HepG2 (cell line): ENCODE data around the gene POLR3GL. TPM values are rescaled to one million over a fixed set of nuclear protein-coding genes. Genes with fewer than 3 reads are reported as not detected.
A peak's percentile ranks its signal among the peaks of the same experiment; 100 is the strongest.

ENCODE experiments used
- BCL6 ChIP-seq: IDR thresholded peaks from 2 replicates; pipeline ENCODE4 v1.6.1; 2016; ENCODE audit warnings: missing genetic modification reagents, missing compliant biosample characterization
- ETV5 ChIP-seq: IDR thresholded peaks from 2 replicates; pipeline ENCODE4 v1.6.1; 2018; ENCODE audit warnings: missing biosample characterization, missing genetic modification reagents, inconsistent platforms, borderline replicate concordance
- HDAC2 ChIP-seq: sonication (generic); formaldehyde crosslinking; IDR thresholded peaks from 2 replicates; pipeline ENCODE4 v1.4.0; 2020; ENCODE audit warnings: missing genetic modification reagents
- IRF2 ChIP-seq: IDR thresholded peaks from 2 replicates; pipeline ENCODE4 v1.6.1; 2018; ENCODE audit warnings: missing genetic modification reagents, missing compliant biosample characterization
- KMT2B ChIP-seq: IDR thresholded peaks from 2 replicates; pipeline ENCODE4 v1.6.1; 2016; ENCODE audit warnings: missing genetic modification reagents, missing compliant biosample characterization
- MIXL1 ChIP-seq: IDR thresholded peaks from 2 replicates; pipeline ENCODE4 v1.6.1; 2016
- NPAS2 ChIP-seq: sonication (generic); formaldehyde crosslinking; IDR thresholded peaks from 2 replicates; pipeline ENCODE4 v1.8.0; 2022; ENCODE audit warnings: mild to moderate bottlenecking, missing genetic modification reagents, borderline replicate concordance
- RFXANK ChIP-seq: IDR thresholded peaks from 2 replicates; pipeline ENCODE4 v1.6.1; 2016
- RNF2 ChIP-seq: fragments of 450-650 bp; conservative IDR thresholded peaks from 2 replicates; pipeline ENCODE4 v1.6.1; 2016; ENCODE audit warnings: low read depth
- TRIM24 ChIP-seq: sonication (generic); formaldehyde crosslinking; IDR thresholded peaks from 2 replicates; pipeline ENCODE4 v1.8.0; 2022; ENCODE audit warnings: mild to moderate bottlenecking, missing genetic modification reagents
- ZMAT3 ChIP-seq: sonication (generic); formaldehyde crosslinking; conservative IDR thresholded peaks from 2 replicates; pipeline ENCODE4 v1.7.0; 2021; ENCODE audit warnings: missing genetic modification reagents
- ZNF256 ChIP-seq: sonication (generic); formaldehyde crosslinking; conservative IDR thresholded peaks from 2 replicates; pipeline ENCODE4 v1.4.0; 2020; ENCODE audit warnings: missing genetic modification reagents
- ZNF557 ChIP-seq: sonication (generic); formaldehyde crosslinking; IDR thresholded peaks from 2 replicates; pipeline ENCODE4 v1.4.0; 2020; ENCODE audit warnings: missing genetic modification reagents
- ZNF629 ChIP-seq: sonication (generic); formaldehyde crosslinking; conservative IDR thresholded peaks from 2 replicates; pipeline ENCODE4 v1.5.0; 2020; ENCODE audit warnings: missing genetic modification reagents
- ZNF773 ChIP-seq: sonication (generic); formaldehyde crosslinking; IDR thresholded peaks from 2 replicates; pipeline ENCODE4 v1.4.0; 2020; ENCODE audit warnings: missing genetic modification reagents, borderline replicate concordance
- polyA plus RNA-seq, 8 experiments: library from polyadenylated mRNA; depleted of rRNA in 3 of 8; stranded (reverse) in 7 of 8; unstranded in 1 of 8; fragments of >200 nt; fragmentation: Illumina TruSeq in 4 of 8; extraction: Trizol in 4 of 8; gene quantifications; 2 replicates each; pipeline versions ENCODE4 v1.2.1 to v1.2.3, GENCODE V29; 2011 to 2016; ENCODE audit warnings: low read depth in 4 of 8, missing spikeins in 1 of 8, mixed read lengths in 1 of 8; ENCODE audit not compliant: insufficient read depth in 1 of 8
- total RNA-seq, 5 experiments: library from RNA; depleted of rRNA; stranded (reverse); fragments of >200 nt; fragmentation: Illumina TruSeq; extraction: Trizol; gene quantifications; 2 replicates each; pipeline ENCODE4 v1.2.3, GENCODE V29; 2016; ENCODE audit warnings: low read depth in 1 of 5
- TF ChIP-seq, protein P1 (sequence below), 2 experiments: fragments of 450-650 bp in 1 of 2; sonication (generic) in 1 of 2; formaldehyde crosslinking in 1 of 2; IDR thresholded peaks; 2 replicates each; pipeline versions ENCODE4 v1.6.1 to v1.8.0; 2016 to 2022; ENCODE audit warnings: antibody characterized with exemption in 1 of 2, mild to moderate bottlenecking in 1 of 2, missing genetic modification reagents in 1 of 2
- TF ChIP-seq, protein P2 (sequence below): sonication (generic); formaldehyde crosslinking; IDR thresholded peaks from 2 replicates; pipeline ENCODE4 v1.8.1; 2023; ENCODE audit warnings: mild to moderate bottlenecking, missing genetic modification reagents, borderline replicate concordance
- TF ChIP-seq, protein P3 (sequence below): sonication (generic); formaldehyde crosslinking; IDR thresholded peaks from 2 replicates; pipeline ENCODE4 v1.4.0; 2020; ENCODE audit warnings: mild to moderate bottlenecking, low read depth, missing genetic modification reagents

The POLR3GL gene
- total and polyA plus RNA-seq, 2 of the 13 experiments (the other 11 are each of a cell fraction or from before 2014, with no cell fraction given), result 11.5 to 12.4 TPM

DNA sequence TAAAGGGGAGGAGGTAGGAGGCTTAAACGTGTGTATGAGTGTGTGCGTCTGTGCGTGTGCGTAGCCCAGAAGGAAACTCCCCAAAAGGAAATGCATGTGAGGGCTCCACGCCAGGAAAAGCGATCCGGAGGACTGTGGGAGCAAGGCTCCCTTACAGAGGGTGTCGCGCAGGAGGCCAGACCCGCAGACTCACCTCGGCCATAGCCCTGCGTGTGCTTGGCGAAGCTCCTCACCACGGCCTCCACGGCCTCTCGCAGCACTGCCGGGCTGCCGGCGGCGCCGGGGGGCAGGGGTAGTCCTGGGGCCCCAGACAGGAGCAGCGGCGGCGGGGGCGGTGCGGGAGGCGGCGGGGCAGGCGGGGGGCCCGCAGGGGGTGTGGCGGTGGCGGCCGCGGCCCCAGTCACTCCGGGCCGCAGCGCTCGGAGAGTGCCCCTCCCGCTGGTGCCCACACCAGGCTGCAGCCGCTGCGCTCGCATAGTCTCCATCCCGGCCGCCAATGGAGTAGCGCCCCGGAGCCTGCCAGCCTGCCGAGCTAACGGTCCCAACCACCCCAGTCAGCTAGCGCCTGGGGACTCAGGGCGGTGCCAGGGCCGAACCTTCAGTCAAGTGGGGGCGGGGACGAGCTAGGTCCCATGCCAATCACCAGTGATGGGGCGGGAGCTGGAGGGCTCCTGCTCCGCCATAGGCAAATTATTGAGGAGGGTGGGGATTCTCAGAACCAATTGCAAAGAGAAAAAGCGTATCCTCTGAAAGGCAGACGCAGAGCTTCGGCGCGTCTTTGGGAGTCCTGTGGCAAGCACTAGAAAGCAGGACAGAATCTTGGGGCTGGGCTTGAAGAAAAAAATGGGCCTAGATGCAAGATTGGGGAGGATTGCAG, 6.8 kb upstream of the POLR3GL start, which contains the start of gene LIX1L (continued):
- TF ChIP-seq, protein P1, sequence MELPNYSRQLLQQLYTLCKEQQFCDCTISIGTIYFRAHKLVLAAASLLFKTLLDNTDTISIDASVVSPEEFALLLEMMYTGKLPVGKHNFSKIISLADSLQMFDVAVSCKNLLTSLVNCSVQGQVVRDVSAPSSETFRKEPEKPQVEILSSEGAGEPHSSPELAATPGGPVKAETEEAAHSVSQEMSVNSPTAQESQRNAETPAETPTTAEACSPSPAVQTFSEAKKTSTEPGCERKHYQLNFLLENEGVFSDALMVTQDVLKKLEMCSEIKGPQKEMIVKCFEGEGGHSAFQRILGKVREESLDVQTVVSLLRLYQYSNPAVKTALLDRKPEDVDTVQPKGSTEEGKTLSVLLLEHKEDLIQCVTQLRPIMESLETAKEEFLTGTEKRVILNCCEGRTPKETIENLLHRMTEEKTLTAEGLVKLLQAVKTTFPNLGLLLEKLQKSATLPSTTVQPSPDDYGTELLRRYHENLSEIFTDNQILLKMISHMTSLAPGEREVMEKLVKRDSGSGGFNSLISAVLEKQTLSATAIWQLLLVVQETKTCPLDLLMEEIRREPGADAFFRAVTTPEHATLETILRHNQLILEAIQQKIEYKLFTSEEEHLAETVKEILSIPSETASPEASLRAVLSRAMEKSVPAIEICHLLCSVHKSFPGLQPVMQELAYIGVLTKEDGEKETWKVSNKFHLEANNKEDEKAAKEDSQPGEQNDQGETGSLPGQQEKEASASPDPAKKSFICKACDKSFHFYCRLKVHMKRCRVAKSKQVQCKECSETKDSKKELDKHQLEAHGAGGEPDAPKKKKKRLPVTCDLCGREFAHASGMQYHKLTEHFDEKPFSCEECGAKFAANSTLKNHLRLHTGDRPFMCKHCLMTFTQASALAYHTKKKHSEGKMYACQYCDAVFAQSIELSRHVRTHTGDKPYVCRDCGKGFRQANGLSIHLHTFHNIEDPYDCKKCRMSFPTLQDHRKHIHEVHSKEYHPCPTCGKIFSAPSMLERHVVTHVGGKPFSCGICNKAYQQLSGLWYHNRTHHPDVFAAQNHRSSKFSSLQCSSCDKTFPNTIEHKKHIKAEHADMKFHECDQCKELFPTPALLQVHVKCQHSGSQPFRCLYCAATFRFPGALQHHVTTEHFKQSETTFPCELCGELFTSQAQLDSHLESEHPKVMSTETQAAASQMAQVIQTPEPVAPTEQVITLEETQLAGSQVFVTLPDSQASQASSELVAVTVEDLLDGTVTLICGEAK (IDR thresholded peaks at IDR 0.05), result no peak
- TF ChIP-seq, protein P1 (CRISPR knock-in tag; IDR thresholded peaks at IDR 0.05), result no peak
- TF ChIP-seq KMT2B (CRISPR knock-in tag), result peak; percentile 66; the same call in 1 of the 2 replicates
- TF ChIP-seq MIXL1 (CRISPR knock-in tag), result no peak
- TF ChIP-seq NPAS2 (CRISPR knock-in tag), result no peak
- TF ChIP-seq, protein P2, sequence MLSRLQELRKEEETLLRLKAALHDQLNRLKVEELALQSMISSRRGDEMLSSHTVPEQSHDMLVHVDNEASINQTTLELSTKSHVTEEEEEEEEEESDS, result no peak
- TF ChIP-seq BCL6 (CRISPR knock-in tag), result 0 out of 2 replicates have a peak, but pooled peaks have one; percentile 16
- TF ChIP-seq, protein P3, sequence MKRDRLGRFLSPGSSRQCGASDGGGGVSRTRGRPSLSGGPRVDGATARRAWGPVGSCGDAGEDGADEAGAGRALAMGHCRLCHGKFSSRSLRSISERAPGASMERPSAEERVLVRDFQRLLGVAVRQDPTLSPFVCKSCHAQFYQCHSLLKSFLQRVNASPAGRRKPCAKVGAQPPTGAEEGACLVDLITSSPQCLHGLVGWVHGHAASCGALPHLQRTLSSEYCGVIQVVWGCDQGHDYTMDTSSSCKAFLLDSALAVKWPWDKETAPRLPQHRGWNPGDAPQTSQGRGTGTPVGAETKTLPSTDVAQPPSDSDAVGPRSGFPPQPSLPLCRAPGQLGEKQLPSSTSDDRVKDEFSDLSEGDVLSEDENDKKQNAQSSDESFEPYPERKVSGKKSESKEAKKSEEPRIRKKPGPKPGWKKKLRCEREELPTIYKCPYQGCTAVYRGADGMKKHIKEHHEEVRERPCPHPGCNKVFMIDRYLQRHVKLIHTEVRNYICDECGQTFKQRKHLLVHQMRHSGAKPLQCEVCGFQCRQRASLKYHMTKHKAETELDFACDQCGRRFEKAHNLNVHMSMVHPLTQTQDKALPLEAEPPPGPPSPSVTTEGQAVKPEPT (CRISPR knock-in tag), result no peak
- TF ChIP-seq ZNF557, result no peak; the same call in 1 of the 2 replicates
- TF ChIP-seq HDAC2 (CRISPR knock-in tag), result peak; percentile 30; the same call in 1 of the 2 replicates
- no peak; the same call in 1 of the 2 replicates for TF ChIP-seq ZMAT3 (CRISPR knock-in tag)
- TF ChIP-seq ZNF256 (CRISPR knock-in tag), result no peak
- 0 out of 2 replicates have a peak, but pooled peaks have one; percentile 12 for TF ChIP-seq IRF2 (CRISPR knock-in tag)
- TF ChIP-seq ZNF773 (CRISPR knock-in tag), result no peak; the same call in 1 of the 2 replicates
- no peak for TF ChIP-seq RFXANK (CRISPR knock-in tag)
- 0 out of 2 replicates have a peak, but pooled peaks have one; percentile 18 for TF ChIP-seq ETV5 (CRISPR knock-in tag)
- TF ChIP-seq RNF2, result no peak
- TF ChIP-seq TRIM24 (CRISPR knock-in tag), result no peak
- TF ChIP-seq ZNF629 (CRISPR knock-in tag), result no peak
